LNCaP clone FGC (cell line): ENCODE measurements around the gene OTULINL.

Experiments
- DNase-seq: peaks from one replicate; pipeline ENCODE4 v3.0.0-alpha.2; 2011; ENCODE audit warnings: low read depth
- H3K4me3 ChIP-seq: 2 replicates; pipeline ENCODE4 v1.5.1; 2011; ENCODE audit warnings: mild to moderate bottlenecking, low read depth, low read length, control low read depth
- TF ChIP-seq, protein P1 (sequence below): IDR thresholded peaks from 2 replicates; pipeline ENCODE4 v1.5.1; 2012; ENCODE audit warnings: mild to moderate bottlenecking; ENCODE audit not compliant: control insufficient read depth, insufficient read depth; ENCODE audit errors: extremely low read depth

OTULINL gene

DNA sequence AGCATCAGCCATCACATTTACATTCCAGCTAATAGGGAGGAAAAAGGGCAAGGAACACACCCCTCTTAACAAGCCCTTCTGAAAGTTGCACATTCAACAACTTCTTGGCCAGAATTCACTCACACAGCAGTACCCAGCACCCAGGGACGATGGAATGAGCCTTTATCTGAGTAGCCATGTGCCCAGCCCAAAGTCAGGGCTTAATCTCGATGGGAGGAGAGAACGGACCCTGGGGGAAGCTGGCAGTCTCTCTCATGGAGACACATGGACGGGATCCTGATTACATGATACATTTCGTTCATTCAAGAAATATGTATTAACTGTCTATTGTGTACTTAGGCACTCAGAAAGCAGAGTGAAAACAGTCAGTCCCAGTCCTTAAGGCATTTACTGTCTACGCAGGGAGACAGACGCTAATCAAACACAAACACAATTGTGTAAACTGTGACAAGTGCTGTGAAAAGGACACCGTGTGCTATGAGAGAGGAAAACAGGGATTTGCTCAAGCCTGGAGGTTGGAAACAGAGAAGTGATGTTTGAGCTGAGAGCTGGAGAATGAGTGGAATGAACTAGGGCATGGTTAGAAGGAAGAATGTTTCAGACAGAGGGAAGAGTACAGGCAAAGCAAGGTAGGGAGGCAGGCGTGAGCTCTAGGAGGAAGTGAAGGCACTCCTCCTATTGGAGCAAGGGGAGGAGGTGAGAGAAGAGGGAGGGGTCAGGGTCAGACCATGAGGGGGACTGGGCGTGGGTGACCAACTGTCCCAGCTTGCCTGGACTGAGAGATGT, 7.4 kb downstream of the OTULINL start:
- H3K4me3 ChIP-seq, result no peak overlapping the region
- DNase-seq, result peak; percentile 91
- TF ChIP-seq, protein P1, sequence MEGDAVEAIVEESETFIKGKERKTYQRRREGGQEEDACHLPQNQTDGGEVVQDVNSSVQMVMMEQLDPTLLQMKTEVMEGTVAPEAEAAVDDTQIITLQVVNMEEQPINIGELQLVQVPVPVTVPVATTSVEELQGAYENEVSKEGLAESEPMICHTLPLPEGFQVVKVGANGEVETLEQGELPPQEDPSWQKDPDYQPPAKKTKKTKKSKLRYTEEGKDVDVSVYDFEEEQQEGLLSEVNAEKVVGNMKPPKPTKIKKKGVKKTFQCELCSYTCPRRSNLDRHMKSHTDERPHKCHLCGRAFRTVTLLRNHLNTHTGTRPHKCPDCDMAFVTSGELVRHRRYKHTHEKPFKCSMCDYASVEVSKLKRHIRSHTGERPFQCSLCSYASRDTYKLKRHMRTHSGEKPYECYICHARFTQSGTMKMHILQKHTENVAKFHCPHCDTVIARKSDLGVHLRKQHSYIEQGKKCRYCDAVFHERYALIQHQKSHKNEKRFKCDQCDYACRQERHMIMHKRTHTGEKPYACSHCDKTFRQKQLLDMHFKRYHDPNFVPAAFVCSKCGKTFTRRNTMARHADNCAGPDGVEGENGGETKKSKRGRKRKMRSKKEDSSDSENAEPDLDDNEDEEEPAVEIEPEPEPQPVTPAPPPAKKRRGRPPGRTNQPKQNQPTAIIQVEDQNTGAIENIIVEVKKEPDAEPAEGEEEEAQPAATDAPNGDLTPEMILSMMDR, result no peak

DNA sequence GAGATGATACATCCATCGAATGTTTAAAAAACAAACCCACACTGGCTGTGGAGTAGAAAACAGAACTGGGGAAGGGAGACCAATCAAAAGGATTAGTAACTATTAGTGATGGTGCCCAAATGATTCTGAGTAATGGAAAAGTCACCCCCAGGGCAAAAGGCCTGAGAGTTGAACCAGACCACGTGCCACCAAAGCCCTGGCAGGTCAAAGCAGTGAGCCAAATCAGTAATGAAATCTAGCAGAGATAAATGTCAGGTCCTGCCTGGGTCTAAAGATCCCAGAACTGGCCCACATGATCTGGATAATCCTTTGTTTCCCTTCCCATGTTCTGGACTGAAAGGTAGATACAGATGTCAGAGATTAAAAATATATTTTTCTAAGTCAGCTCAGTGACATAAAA, 9.4 kb downstream of the OTULINL start:
- TF ChIP-seq, protein P1, result no peak
- no peak overlapping the region for H3K4me3 ChIP-seq
- DNase-seq, result no peak

DNA sequence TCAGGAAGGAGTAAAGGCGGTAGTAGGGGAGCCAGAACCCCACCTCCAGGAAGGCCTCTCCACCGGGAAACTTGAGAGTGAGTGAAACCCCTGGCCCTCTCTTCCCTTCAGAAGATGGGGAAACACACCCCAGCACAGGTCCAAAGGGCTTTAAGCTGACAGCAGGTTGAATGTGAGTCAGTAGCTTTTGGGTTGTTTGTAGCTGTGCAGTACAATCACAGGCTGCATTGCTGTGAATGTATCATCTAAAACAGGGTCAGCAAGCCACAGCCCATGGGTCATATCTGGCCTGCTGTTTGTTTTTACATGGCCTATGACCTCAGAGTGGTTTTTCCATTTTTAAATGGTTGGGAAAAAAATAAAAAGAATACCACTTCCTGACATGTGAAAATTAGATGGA, 10.0 kb downstream of the OTULINL start:
- TF ChIP-seq, protein P1, result no peak
- DNase-seq, result no peak
- H3K4me3 ChIP-seq, result no peak overlapping the region

DNA sequence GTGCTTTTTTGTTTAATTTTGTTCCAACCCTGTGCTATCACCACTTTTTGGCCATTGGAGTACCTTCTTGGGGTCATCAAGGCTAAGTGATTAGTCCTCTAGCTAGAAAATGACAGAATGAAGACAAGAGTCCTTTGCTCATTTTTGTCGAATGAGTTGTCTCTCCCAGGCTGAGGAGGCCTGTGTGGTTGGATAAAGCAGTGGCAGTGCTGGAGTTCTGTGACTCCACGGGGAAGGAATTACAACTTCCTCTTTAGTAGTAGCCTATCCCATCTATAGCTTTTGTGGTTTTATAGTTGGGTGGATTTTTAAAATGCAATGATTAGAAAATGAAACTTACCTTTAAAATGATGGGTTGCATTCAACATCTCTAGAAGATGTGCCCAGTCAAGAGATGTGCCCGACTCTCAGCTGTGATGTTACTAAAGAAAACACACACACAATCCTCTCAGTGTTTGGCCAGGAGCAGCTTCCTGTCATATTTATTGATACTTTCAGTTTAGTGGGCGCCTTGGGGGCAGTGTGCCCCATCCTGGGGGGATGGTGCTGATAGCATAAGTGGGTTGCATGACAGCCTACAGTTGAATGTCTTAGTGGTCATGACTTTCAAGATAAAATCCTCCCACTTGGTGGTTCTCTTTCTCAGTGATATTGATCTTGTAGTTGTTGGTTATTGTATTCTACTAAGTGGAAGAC, 11.9 kb downstream of the OTULINL start:
- H3K4me3 ChIP-seq, result no peak overlapping the region
- TF ChIP-seq, protein P1, result no peak
- DNase-seq, result no peak

DNA sequence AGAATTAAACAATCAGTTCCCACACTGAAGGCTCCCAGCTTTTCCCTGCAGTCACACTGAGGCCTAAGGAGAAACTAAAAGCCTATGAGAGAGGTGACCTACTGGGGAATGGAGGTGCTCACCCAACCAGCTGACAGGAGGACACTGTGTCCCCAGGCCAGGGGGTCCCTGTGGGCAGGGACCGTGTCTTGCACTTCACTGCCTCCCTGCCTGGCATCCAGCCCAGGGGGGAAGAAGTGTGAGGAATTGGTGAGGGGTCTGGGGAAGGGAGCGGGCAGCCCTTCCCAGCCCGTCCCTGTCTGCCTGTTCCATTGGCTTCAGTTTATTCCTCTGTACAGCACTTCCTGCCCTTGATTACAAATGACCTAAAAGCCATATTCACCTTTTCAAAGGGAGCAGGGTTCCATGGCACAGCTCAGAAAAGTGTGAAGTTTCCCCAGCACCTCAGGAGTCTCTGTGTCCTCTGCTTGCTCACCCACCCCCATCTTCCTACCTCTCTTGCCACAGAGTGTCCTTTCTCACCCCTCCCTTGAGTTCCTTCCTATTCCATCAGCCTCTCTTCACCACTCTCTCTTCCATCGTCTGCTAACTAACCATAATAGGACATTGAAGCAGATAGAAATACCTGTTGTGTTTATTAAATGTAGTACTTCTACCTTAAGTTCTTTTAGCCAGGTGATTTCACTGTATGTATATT, 12.9 kb downstream of the OTULINL start:
- DNase-seq, result no peak
- TF ChIP-seq, protein P1, result no peak
- no peak overlapping the region for H3K4me3 ChIP-seq

DNA sequence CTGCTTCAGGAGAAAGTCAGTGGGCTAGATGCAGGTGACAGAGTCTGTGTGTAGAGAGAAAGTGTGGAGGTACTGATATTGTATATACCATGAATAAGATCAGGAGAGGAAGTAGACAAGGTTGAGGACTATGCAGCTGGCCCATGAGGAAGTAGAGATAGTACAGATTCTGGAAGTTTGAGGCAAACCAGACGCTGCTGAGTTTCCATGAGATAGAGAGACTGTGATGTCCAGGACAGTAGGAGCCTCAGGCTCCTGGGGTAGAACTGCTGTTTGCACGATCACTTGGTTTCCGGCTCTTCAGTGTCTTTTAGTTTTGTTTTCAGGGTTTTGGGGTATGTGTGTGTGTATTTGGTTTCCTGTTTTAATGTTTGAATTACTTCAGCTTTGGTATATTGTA, 13.6 kb downstream of the OTULINL start:
- TF ChIP-seq, protein P1, result no peak
- no peak overlapping the region for H3K4me3 ChIP-seq
- DNase-seq, result no peak
